A673 (cell line): ENCODE data around the gene CEP112. TPM values are rescaled to one million over a fixed set of nuclear protein-coding genes. Genes with fewer than 3 reads are reported as not detected.
A peak's percentile ranks its signal among the peaks of the same experiment; 100 is the strongest.

ENCODE experiments used
- BruUV-seq: library from RNA; stranded (reverse); fragments of 400-500 nt; replicated peaks from 2 replicates; lab custom pipeline; 2021; lab: Mats Ljungman, UMichigan
- CTCF ChIA-PET: fragments of 300-600 bp; sonication (Branson Sonifier 250); formaldehyde crosslinking; loops from one replicate; lab custom pipeline; 2022; ENCODE audit warnings: antibody characterized with exemption; lab: Charles Lee
- POLR2A ChIA-PET: fragments of 300-600 bp; sonication (Branson Sonifier 250); formaldehyde crosslinking; loops from one replicate; lab custom pipeline; 2022; ENCODE audit warnings: antibody characterized with exemption; ENCODE audit not compliant: low non-redundant PET; lab: Charles Lee
- DNase-seq: peaks from one replicate; pipeline ENCODE4 v3.0.0-alpha.2; 2015; ENCODE audit warnings: low spot score
- H3K27ac ChIP-seq: fragments of 200-600 bp; sonication (generic); 2 replicates; pipeline ENCODE4 v1.5.1; 2016; ENCODE audit warnings: mixed run types, low read depth, mild to moderate bottlenecking, mixed read lengths, antibody characterized with exemption, low read length; ENCODE audit not compliant: poor library complexity, severe bottlenecking
- H3K27me3 ChIP-seq: fragments of 200-600 bp; sonication (generic); replicated peaks from 2 replicates; pipeline ENCODE4 v1.6.1; 2017; ENCODE audit warnings: mixed run types, low read depth, mild to moderate bottlenecking, mixed read lengths, antibody characterized with exemption, low read length; ENCODE audit not compliant: insufficient read depth, poor library complexity
- H3K36me3 ChIP-seq: fragments of 200-600 bp; sonication (generic); 2 replicates; pipeline ENCODE4 v1.6.1; 2016; ENCODE audit warnings: mixed run types, mild to moderate bottlenecking, mixed read lengths, antibody characterized with exemption, low read length; ENCODE audit not compliant: insufficient read depth, poor library complexity, severe bottlenecking
- H3K4me1 ChIP-seq: fragments of 200-600 bp; sonication (generic); 2 replicates; pipeline ENCODE4 v1.6.1; 2017; ENCODE audit warnings: mixed run types, mild to moderate bottlenecking, mixed read lengths, antibody characterized with exemption, low read length; ENCODE audit not compliant: insufficient read depth, poor library complexity, severe bottlenecking
- H3K4me3 ChIP-seq: fragments of 200-600 bp; sonication (generic); 2 replicates; pipeline ENCODE4 v1.5.1; 2016; ENCODE audit warnings: low read depth, mixed run types, mild to moderate bottlenecking, mixed read lengths, low read length; ENCODE audit not compliant: poor library complexity, severe bottlenecking
- H3K9me3 ChIP-seq: fragments of 200-600 bp; sonication (generic); 2 replicates; pipeline ENCODE4 v1.6.1; 2016; ENCODE audit warnings: mixed run types, low read depth, mild to moderate bottlenecking, mixed read lengths, antibody characterized with exemption, low read length; ENCODE audit not compliant: poor library complexity, severe bottlenecking
- CTCF ChIP-seq: fragments of 300-800, 200-600 bp; sonication (generic); conservative IDR thresholded peaks from 2 replicates; pipeline ENCODE4 v1.5.1; 2017; ENCODE audit warnings: low read depth, mild to moderate bottlenecking, antibody characterized with exemption, low read length, moderate library complexity, mixed read lengths
- EZH2 ChIP-seq: fragments of 200-600 bp; sonication (generic); IDR thresholded peaks from 2 replicates; pipeline ENCODE4 v1.6.1; 2017; ENCODE audit warnings: borderline replicate concordance, low read depth, mild to moderate bottlenecking, mixed read lengths, antibody characterized with exemption, low read length; ENCODE audit not compliant: poor library complexity, severe bottlenecking
- intact Hi-C: fragments of 100-400 bp; cut with micrococcal nuclease; formaldehyde crosslinking; loops from one replicate; pipeline ENCODE4 v1.10.0; 2022; ENCODE audit not compliant: unreplicated experiment
- total RNA-seq: library from RNA; stranded (reverse); gene quantifications from 2 replicates; pipeline ENCODE4 v1.2.3, GENCODE V29; 2021

CEP112 gene
- total RNA-seq, 1 experiment from 2014 or later, result 27.2 TPM

- POLR2A ChIA-PET, result no interaction called here
- Histone ChIP-seq H3K9me3 (no peaks in the 10 kb centered on the region), H3K4me3 (no peak overlapping the region), H3K27me3 (no peaks in the 10 kb centered on the region), H3K4me1 (peaks cover 15% of the 10 kb centered on the region), H3K36me3 (no peaks in the 10 kb centered on the region), H3K27ac (no peak overlapping the region)
- no peak for DNase-seq
- intact Hi-C loops, result no loop called here
- CTCF ChIA-PET, result no interaction called here
- TF ChIP-seq EZH2, result no peak
- no peak for TF ChIP-seq CTCF
- no TSS peak for BruUV-seq
Measured at GRCh38 chr17:65920996-65921395, 270.9 kb downstream of the CEP112 start.

- no TSS peak for BruUV-seq
- CTCF ChIA-PET, result no interaction called here
- intact Hi-C loops, result no loop called here
- POLR2A ChIA-PET, result no interaction called here
- TF ChIP-seq CTCF, result peak; percentile 51
- no peak for TF ChIP-seq EZH2
- Histone ChIP-seq H3K27me3 (no peaks in the 10 kb centered on the region), H3K4me1 (peaks cover 15% of the 10 kb centered on the region), H3K36me3 (no peaks in the 10 kb centered on the region), H3K4me3 (no peak overlapping the region), H3K9me3 (no peaks in the 10 kb centered on the region), H3K27ac (peak overlapping the region; percentile 41)
- DNase-seq, result peak; percentile 56
Measured at GRCh38 chr17:65918916-65919315, 273.0 kb downstream of the CEP112 start.

GRCh38 chr17:65918500-65918899, 273.4 kb downstream of the CEP112 start:
- peak; percentile 24 for DNase-seq
- Histone ChIP-seq H3K36me3 (no peaks in the 10 kb centered on the region), H3K27ac (peak overlapping the region; percentile 41), H3K9me3 (no peaks in the 10 kb centered on the region), H3K4me1 (peaks cover 15% of the 10 kb centered on the region), H3K27me3 (no peaks in the 10 kb centered on the region), H3K4me3 (no peak overlapping the region)
- ChIA-PET CTCF (no interaction called here), POLR2A (no interaction called here)
- intact Hi-C loops, result no loop called here
- no TSS peak for BruUV-seq
- no peak for TF ChIP-seq EZH2
- TF ChIP-seq CTCF, result no peak
